GM21515 (cell line): ENCODE data around the gene BBX.

ENCODE experiments used
- ATAC-seq: cut with Tn5 transposase; IDR thresholded peaks from one replicate; pipeline ENCODE4 v1.9.1; 2021; ENCODE audit not compliant: unreplicated experiment

Gene BBX

DNA sequence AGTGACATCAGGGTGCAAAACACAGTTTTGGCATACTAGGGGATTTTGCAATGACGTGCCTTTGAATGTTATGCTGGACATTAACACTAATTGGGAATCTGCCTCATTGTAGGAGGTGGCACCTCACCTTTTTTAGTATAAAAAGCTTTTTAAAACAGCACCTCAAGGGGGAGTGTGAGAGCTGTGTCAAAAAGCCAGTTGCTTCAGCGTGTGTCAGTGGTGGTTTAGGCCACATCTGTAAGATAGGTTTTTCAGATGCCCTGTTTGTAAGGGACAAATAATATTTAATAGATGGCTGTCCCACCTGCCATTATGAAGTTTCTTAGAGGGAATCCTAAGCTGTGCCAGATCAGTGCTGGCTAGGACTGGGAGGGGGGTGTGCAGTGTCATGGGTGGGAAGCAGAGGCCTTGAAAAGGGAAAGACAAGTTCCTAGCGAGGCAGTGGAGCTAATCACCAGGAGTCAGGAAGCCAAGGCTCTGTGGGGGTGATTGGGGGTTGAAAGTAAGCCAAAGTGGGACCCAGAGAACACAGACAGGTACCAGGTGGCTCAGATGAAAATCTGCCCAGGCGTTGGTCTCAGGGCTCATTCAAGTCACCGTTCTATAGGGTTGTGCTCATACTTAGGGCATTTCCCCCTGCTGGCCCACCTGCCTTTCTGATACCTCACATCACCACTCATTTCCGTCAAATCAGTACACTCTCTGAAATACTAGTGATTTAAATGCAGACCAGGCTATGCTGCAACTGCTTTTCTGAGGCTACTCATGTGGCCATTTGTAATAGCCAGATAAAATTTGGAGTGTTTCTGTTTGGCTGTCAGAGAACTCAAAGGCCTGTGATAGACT, 120.5 kb downstream of the BBX start:
- no peak for ATAC-seq

- ATAC-seq: no peak
Observed at GRCh38 chr3:107644631-107645030, 121.9 kb downstream of the BBX start.

- no peak for ATAC-seq
Observed at GRCh38 chr3:107650788-107651187, 128.0 kb downstream of the BBX start.

DNA sequence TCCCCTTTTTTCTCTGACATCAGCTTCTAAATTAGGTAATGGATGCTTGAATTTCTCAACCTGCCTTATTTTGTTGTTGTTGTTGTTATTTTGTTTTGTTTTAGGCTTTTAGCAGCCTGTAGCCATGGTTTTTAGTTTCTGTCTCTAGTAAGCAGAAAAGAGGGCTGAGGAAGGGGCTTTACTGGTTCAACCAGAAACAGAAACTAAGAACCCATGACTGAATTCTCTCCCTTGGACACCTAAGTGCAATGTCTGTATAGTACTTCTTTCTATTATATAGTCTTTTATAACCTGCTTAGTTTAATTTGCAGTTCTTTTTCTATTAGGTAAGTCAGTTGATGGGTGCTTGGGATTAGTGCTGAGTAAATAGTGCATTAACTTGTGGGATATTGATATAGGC, 129.0 kb downstream of the BBX start:
- ATAC-seq: peak; percentile 73

- ATAC-seq: no peak
Observed at GRCh38 chr3:107654218-107654617, 131.5 kb downstream of the BBX start.

- no peak for ATAC-seq
Observed at GRCh38 chr3:107657971-107658370, 135.2 kb downstream of the BBX start.

- ATAC-seq: no peak
Observed at GRCh38 chr3:107660306-107660976, 137.7 kb downstream of the BBX start.

- peak; percentile 50 for ATAC-seq
Observed at GRCh38 chr3:107661447-107662123, 138.8 kb downstream of the BBX start.

DNA sequence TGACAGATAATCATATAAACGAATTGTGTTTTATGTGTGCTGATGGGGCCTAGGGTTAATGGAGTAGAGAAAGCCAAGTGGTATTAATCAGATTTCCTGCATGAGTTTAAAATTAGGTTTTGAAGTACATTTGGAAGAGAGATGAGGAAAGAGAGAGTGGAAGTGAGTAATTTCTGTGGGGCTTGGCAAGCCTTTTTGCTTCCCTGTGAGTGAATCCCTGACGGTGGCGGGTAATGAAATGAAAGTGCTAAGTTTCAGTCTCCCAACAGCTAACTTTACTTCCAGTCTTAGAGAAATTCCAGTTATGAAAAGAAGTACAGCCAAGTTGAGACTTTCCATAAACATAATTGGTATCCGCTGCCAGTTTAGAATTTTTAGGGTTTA, 139.4 kb downstream of the BBX start:
- no peak for ATAC-seq

GRCh38 chr3:107662586-107662985, 139.8 kb downstream of the BBX start:
- ATAC-seq: no peak

DNA sequence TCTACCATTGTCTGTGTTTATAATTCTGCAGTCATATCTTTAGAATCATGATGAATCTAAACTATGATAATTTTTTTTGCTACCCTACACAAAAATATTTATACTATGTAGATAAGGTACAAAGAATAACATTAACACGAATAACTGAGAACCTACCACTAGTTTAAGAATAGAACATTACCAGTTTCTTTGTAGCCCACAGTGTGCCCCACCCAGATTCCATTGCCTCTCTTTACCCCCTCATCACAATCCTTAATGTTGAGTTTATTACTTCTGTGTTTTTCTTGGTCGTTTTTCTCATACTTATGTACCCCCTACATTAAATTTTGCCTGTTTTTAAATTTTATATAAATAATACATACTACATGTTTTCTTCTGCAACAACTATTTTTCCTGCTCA, 140.5 kb downstream of the BBX start:
- ATAC-seq: no peak

- ATAC-seq: no peak
Observed at GRCh38 chr3:107664614-107665013, 141.9 kb downstream of the BBX start.

- no peak for ATAC-seq
Observed at GRCh38 chr3:107665351-107665750, 142.6 kb downstream of the BBX start.

- no peak for ATAC-seq
Observed at GRCh38 chr3:107666853-107667252, 144.1 kb downstream of the BBX start.

DNA sequence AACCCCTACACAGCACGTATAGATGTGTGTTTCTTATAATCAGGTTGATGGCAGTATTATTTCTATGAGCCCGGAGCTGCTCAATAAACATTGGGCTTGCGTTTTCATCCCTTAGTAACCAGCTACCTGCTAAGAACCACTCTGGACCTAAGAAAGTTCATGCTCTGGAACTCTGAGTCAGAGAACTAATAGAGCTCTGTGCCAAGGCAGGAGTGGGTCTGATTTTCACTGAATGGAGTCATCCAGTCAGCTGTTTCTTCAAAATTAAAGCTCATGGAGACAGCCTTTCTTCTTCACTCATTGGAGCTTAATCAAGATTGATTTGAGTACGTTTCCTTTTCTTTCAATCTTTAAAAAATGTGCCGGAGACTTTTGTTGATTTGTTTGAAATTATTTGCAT, 145.7 kb downstream of the BBX start:
- ATAC-seq: no peak

GRCh38 chr3:107668963-107669362, 146.2 kb downstream of the BBX start:
- ATAC-seq: no peak

DNA sequence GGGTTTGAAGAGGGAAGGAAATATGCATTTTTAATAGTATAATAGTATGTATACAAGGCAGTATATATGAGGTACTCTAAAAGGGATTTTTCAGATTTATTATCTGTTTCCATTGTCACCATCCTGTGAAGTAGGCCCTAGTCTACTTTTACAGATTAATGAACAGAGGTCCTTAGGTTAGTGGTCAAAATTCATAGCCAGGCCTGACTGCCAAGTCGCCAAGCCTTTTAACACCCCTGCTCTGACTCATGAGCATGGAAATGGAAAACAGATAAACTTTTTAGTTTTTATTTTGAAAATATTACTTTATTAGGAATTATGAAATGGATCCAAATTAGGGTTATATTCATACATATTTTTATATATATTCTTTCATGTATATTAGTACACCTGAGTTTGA, 146.9 kb downstream of the BBX start:
- no peak for ATAC-seq

DNA sequence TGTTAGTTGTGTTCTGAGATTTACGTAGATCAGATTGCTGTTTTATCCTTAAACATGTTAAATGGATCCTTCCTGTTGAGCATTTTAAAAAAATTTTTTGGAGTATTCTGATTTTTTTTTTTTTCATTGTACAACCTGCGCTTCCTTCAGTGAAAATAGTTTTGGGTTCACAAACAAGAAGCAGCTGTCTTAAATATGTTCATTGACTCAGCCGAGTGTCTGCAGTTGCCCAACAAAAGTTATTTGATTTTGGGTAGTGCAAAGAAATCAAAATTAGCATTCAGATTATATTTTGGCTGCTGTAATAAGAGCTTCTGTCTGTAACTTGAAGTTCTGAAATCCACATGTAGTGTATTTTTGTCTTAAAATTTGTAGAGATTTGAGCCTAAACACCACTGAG, 148.2 kb downstream of the BBX start:
- no peak for ATAC-seq

GRCh38 chr3:107674371-107674770, 151.6 kb downstream of the BBX start:
- no peak for ATAC-seq

DNA sequence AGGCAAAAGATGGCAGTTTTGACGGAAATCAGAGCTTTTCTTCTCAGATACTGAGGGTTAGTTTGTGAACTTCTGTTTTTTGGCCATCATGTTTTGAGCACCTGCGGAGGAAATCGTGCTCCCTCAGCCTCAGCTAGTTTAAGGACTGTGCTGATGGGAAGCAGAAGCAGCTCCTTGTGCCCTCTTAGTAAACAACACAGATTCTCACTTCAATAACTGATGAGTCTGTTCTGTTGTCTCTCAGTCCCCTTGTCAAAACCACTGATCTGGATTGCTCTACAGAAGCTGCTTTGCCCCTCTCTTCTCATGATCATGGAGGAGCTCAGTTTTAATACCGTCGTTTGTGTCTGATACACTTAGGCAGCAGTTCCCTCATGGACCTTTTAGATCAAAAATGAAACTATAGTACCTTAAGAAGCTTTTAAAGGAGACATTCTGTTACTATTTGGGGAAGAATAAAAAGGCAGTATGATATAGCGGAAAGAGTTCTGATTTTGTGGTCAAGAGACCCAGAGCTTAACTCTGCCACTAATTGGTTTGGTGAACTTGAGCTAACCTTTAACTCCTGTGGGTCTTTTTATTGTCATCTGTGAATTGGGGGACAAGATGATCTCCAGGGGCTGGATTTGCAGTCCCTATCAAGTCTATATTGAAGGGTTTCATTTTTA, 152.6 kb downstream of the BBX start:
- ATAC-seq: no peak

- ATAC-seq: no peak
Observed at GRCh38 chr3:107676469-107677309, 153.9 kb downstream of the BBX start.
